AG04449 (cell line): ENCODE results near the gene IGFBP2.
A peak's percentile ranks its signal among the peaks of the same experiment; 100 is the strongest.

Experiments
- CTCF ChIA-PET: fragments of 350-600 bp; formaldehyde crosslinking; extraction: SDS; loops from one replicate; lab custom pipeline; 2021; ENCODE audit warnings: antibody characterized with exemption; lab: Yijun Ruan, JAX
- POLR2A ChIA-PET: fragments of 400-600, 350-600 bp; formaldehyde crosslinking; extraction: SDS; loops from one replicate; lab custom pipeline; 2020; ENCODE audit warnings: antibody characterized with exemption, inconsistent platforms; lab: Yijun Ruan, JAX
- DNase-seq: peaks from one replicate; pipeline ENCODE4 v3.0.0-alpha.2; 2010; ENCODE audit warnings: low read depth, low spot score
- H3K4me3 ChIP-seq: 2 replicates; pipeline ENCODE4 v1.5.1; 2011; ENCODE audit warnings: low read depth, mild to moderate bottlenecking, control low read depth, low read length
- TF ChIP-seq, protein P1 (sequence below): IDR thresholded peaks from one replicate; pipeline ENCODE4 v1.5.1; 2011; ENCODE audit warnings: mild to moderate bottlenecking, moderate library complexity, low read length, control low read depth, inconsistent platforms; ENCODE audit not compliant: insufficient read depth; ENCODE audit errors: missing control alignments

Gene IGFBP2

DNA sequence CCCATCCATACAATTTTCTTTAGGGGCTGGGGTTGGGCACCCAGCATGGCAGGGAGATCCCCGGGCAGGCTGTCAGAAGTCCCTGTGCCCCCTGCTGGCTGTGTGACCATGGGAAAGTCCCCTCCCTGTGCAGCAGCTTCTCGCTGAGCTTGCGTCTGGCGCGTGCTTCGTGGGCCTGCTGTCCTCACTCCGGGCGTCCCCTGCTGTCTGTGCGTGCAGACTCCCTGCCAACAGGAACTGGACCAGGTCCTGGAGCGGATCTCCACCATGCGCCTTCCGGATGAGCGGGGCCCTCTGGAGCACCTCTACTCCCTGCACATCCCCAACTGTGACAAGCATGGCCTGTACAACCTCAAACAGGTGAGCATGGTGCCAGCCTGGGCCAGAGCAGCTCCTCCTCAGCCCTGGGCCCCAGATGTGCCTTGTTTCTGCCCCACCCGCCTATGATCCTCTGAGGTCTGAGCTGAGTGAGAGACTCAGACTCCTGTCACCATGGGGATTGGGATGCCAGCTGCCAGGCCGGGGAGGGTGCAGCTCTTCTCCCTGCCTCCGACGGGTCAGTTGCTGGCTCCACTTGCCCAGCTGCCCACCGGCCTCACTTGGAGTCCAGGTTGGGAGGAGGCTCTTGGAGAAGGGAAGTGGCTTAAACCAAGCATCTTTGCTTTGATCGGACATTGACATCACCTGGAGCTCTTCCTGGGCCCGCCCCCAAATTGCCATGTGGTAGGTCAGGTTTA is 28.6 kb downstream of the IGFBP2 start:
- POLR2A ChIA-PET = interaction anchor here (1.1 kb wide), 1 partner anchor 155 kb away, joined by 3 read pairs; no protein-coding TSS in a partner anchor
- TF ChIP-seq, protein P1, sequence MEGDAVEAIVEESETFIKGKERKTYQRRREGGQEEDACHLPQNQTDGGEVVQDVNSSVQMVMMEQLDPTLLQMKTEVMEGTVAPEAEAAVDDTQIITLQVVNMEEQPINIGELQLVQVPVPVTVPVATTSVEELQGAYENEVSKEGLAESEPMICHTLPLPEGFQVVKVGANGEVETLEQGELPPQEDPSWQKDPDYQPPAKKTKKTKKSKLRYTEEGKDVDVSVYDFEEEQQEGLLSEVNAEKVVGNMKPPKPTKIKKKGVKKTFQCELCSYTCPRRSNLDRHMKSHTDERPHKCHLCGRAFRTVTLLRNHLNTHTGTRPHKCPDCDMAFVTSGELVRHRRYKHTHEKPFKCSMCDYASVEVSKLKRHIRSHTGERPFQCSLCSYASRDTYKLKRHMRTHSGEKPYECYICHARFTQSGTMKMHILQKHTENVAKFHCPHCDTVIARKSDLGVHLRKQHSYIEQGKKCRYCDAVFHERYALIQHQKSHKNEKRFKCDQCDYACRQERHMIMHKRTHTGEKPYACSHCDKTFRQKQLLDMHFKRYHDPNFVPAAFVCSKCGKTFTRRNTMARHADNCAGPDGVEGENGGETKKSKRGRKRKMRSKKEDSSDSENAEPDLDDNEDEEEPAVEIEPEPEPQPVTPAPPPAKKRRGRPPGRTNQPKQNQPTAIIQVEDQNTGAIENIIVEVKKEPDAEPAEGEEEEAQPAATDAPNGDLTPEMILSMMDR = peak; percentile 15
- CTCF ChIA-PET = interaction anchor here (0.8 to 36.8 kb wide), 7 partner anchors 9 to 151 kb away, joined by 3 to 1277 read pairs (median 3); no protein-coding TSS in a partner anchor
- DNase-seq = no peak
- no peak overlapping the region for H3K4me3 ChIP-seq

DNA sequence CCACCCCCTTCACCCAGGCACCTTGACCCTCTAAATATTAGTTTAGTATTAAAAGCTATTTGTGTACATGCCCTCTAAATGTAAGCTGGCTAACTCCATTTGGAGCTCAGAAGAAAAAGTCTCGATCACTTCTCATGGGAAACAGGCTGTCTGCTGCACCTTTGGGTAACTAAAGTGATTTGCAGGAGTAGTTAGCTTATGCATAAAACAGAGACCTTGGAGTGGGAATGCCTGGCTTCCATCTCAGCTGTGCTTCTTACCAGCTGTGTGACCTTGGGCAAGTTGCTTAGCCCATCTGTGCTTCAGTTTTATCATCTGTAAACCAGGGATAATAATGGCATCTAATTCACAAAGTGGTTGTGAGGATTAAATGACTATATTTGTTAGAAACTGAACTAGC is 29.9 kb downstream of the IGFBP2 start:
- no peak overlapping the region for H3K4me3 ChIP-seq
- TF ChIP-seq, protein P1 = no peak
- POLR2A ChIA-PET = interaction anchor here (0.6 kb wide), 1 partner anchor 198 kb away, joined by 3 read pairs; no protein-coding TSS in a partner anchor
- no peak for DNase-seq
- CTCF ChIA-PET = interaction anchor here (0.8 to 36.8 kb wide), 9 partner anchors 10 to 1091 kb away, joined by 3 to 1277 read pairs (median 3); no protein-coding TSS in a partner anchor

DNA sequence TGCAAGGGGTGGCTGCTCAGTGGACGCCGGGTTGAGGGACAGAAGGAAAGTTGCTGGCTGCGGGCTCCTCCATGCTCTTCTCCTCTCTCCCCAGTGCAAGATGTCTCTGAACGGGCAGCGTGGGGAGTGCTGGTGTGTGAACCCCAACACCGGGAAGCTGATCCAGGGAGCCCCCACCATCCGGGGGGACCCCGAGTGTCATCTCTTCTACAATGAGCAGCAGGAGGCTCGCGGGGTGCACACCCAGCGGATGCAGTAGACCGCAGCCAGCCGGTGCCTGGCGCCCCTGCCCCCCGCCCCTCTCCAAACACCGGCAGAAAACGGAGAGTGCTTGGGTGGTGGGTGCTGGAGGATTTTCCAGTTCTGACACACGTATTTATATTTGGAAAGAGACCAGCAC is 30.6 kb downstream of the IGFBP2 start:
- ChIA-PET CTCF (interaction anchor here (1.0 to 36.8 kb wide), 6 partner anchors 11 to 151 kb away, joined by 3 to 1277 read pairs (median 4); no protein-coding TSS in a partner anchor), POLR2A (no interaction called here)
- no peak overlapping the region for H3K4me3 ChIP-seq
- no peak for DNase-seq
- TF ChIP-seq, protein P1 = no peak

DNA sequence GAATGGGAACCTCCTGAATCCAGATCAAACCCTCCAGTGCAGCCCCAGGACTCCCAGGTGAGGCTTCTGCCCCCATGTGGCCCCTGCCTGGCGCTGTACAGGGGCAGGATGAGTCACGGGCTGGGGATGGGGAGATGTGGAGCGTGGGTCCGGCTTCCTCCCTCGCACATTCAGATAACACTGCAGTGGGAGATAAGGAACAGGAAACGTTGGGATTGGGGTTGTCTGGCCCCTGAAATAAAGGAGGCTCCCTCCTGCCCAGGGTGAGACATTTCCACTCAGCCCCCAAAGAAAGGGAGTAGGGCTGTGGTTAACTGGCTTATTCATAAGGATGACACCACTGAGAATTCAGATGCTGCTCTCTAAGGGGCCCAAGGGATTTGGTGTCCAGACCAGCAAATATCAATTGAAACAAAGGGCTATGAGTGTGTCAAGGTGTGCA is 31.4 kb downstream of the IGFBP2 start:
- TF ChIP-seq, protein P1 = peak; percentile 31
- CTCF ChIA-PET = interaction anchor here (1.0 to 36.8 kb wide), 7 partner anchors 12 to 555 kb away, joined by 4 to 1277 read pairs (median 44); no protein-coding TSS in a partner anchor
- no peak for DNase-seq
- POLR2A ChIA-PET = interaction anchor here (1.3 kb wide), 1 partner anchor 145 kb away, joined by 3 read pairs; no protein-coding TSS in a partner anchor
- H3K4me3 ChIP-seq = no peak overlapping the region

DNA sequence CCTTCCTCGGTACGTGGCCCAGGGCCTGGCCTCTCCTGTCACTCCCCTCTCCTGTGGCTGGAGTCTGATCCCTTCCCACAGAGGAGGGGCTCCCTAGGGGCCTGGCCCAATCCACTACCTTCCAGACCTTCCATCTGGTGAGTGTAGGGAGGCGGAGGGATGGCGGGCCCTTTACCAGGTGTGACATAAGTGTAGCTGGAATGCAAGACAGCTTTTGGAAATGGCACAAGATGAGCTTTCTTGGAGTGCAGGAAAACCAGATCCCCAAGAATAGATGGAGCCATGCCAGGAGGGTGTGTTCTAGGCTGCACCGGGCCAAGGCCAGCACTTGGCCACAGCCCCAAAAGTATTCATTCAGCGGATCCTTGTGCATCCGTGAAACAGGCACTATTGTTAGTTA is 32.0 kb downstream of the IGFBP2 start:
- ChIA-PET CTCF (interaction anchor here (1.0 to 36.8 kb wide), 12 partner anchors 12 to 1067 kb away, joined by 3 to 1277 read pairs (median 10); no protein-coding TSS in a partner anchor), POLR2A (interaction anchor here (1.3 kb wide), 1 partner anchor 146 kb away, joined by 3 read pairs; no protein-coding TSS in a partner anchor)
- DNase-seq = no peak
- TF ChIP-seq, protein P1 = no peak
- H3K4me3 ChIP-seq = no peak overlapping the region

DNA sequence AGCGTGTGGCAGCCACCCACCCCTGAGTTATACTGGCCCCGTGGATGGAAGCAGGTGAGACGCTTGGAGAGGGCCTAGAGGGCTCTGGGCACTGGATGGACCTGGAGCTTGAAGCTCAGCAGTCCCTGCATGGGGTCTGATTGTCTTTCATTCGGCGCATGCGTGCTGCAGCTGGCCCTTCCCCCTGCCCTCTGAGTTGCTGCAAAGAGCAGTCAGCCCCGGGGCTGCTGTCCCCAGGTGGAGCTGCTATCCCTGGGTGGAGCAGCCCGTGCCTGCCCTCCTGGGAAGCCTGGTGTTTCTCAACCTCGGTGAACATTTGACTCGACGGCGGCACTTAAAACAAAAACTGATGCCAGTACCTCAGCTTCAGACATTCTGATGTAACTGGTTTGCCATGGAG is 32.5 kb downstream of the IGFBP2 start:
- no peak overlapping the region for H3K4me3 ChIP-seq
- CTCF ChIA-PET = interaction anchor here (0.6 to 36.8 kb wide), 20 partner anchors 13 to 1066 kb away, joined by 3 to 1277 read pairs (median 4); no protein-coding TSS in a partner anchor
- POLR2A ChIA-PET = interaction anchor here (1.3 kb wide), 1 partner anchor 146 kb away, joined by 3 read pairs; no protein-coding TSS in a partner anchor
- TF ChIP-seq, protein P1 = no peak
- no peak for DNase-seq
